SK-N-SH treated with all-trans-retinoic acid at 6 μM for 48 hours (cell line): Measurements from ENCODE around the gene RCAN1.

ENCODE experiments used
- ATAC-seq: fragments of 200-7000 bp; cut with Tn5 transposase; 3 replicates; pipeline ENCODE4 v1.9.1; 2020; ENCODE audit warnings: mild to moderate bottlenecking, moderate library complexity
- ARNTL ChIP-seq: fragments of 450-650 bp; formaldehyde crosslinking; IDR thresholded peaks from 2 replicates; pipeline ENCODE4 v1.5.0; 2020; ENCODE audit warnings: low read depth, mild to moderate bottlenecking, moderate library complexity, borderline replicate concordance
- BACH2 ChIP-seq: fragments of 250-450 bp; sonication (Bioruptor Pico); IDR thresholded peaks from 2 replicates; pipeline ENCODE4 v1.9.0; 2021; ENCODE audit warnings: mild to moderate bottlenecking, borderline replicate concordance
- CSDC2 ChIP-seq: fragments of 250-450 bp; sonication (Bioruptor Pico); IDR thresholded peaks from 2 replicates; pipeline ENCODE4 v1.5.0; 2020; ENCODE audit warnings: mild to moderate bottlenecking, moderate library complexity
- ESRRG ChIP-seq: fragments of 250-450 bp; sonication (Bioruptor Pico); IDR thresholded peaks from 2 replicates; pipeline ENCODE4 v1.6.1; 2021; ENCODE audit warnings: mild to moderate bottlenecking
- GLIS3 ChIP-seq: fragments of 250-450 bp; sonication (Bioruptor Pico); IDR thresholded peaks from 2 replicates; pipeline ENCODE4 v1.5.0; 2020; ENCODE audit warnings: mild to moderate bottlenecking, moderate library complexity
- RARB ChIP-seq: fragments of 250-450 bp; sonication (Bioruptor Pico); IDR thresholded peaks from 2 replicates; pipeline ENCODE4 v1.8.0; 2021; ENCODE audit warnings: mild to moderate bottlenecking, moderate library complexity
- SNAI2 ChIP-seq: fragments of 250-450 bp; sonication (Bioruptor Pico); IDR thresholded peaks from 2 replicates; pipeline ENCODE4 v1.5.0; 2020; ENCODE audit warnings: mild to moderate bottlenecking, moderate library complexity
- TCF4 ChIP-seq: fragments of 250-450 bp; sonication (Bioruptor Pico); IDR thresholded peaks from 2 replicates; pipeline ENCODE4 v1.8.0; 2021; ENCODE audit warnings: mild to moderate bottlenecking, moderate library complexity, borderline replicate concordance
- TOX ChIP-seq: fragments of 250-450 bp; sonication (Bioruptor Pico); IDR thresholded peaks from 2 replicates; pipeline ENCODE4 v1.8.0; 2021; ENCODE audit warnings: mild to moderate bottlenecking, moderate library complexity, borderline replicate concordance
- TSHZ2 ChIP-seq: fragments of 250-450 bp; sonication (Bioruptor Pico); IDR thresholded peaks from 2 replicates; pipeline ENCODE4 v1.5.0; 2020; ENCODE audit warnings: mild to moderate bottlenecking, moderate library complexity
- ZC3H10 ChIP-seq: fragments of 250-450 bp; sonication (Bioruptor Pico); IDR thresholded peaks from 2 replicates; pipeline ENCODE4 v1.5.1; 2021; ENCODE audit warnings: mild to moderate bottlenecking, moderate library complexity
- ZFP3 ChIP-seq: fragments of 250-450 bp; sonication (Bioruptor Pico); IDR thresholded peaks from 2 replicates; pipeline ENCODE4 v1.5.0; 2020; ENCODE audit warnings: mild to moderate bottlenecking, moderate library complexity
- ZFP30 ChIP-seq: fragments of 450-650 bp; formaldehyde crosslinking; IDR thresholded peaks from 2 replicates; pipeline ENCODE4 v1.5.0; 2022; ENCODE audit warnings: mild to moderate bottlenecking, moderate library complexity
- ZNF565 ChIP-seq: fragments of 450-650 bp; formaldehyde crosslinking; conservative IDR thresholded peaks from 2 replicates; pipeline ENCODE4 v1.5.0; 2020; ENCODE audit warnings: low read depth, mild to moderate bottlenecking, moderate library complexity
- ZNF70 ChIP-seq: fragments of 450-650 bp; formaldehyde crosslinking; IDR thresholded peaks from 2 replicates; pipeline ENCODE4 v1.5.0; 2020; ENCODE audit warnings: mild to moderate bottlenecking, moderate library complexity
- ZNF8 ChIP-seq: fragments of 450-650 bp; formaldehyde crosslinking; IDR thresholded peaks from 2 replicates; pipeline ENCODE4 v1.5.0; 2020; ENCODE audit warnings: mild to moderate bottlenecking, moderate library complexity
- TF ChIP-seq, protein P1 (sequence below): fragments of 250-450 bp; sonication (Bioruptor Pico); IDR thresholded peaks from 2 replicates; pipeline ENCODE4 v1.8.0; 2020; ENCODE audit warnings: mild to moderate bottlenecking, moderate library complexity, borderline replicate concordance
- TF ChIP-seq, protein P2 (sequence below): fragments of 250-450 bp; sonication (Bioruptor Pico); IDR thresholded peaks from 2 replicates; pipeline ENCODE4 v1.8.0; 2021; ENCODE audit warnings: low read depth, mild to moderate bottlenecking, moderate library complexity, borderline replicate concordance

The RCAN1 gene

DNA sequence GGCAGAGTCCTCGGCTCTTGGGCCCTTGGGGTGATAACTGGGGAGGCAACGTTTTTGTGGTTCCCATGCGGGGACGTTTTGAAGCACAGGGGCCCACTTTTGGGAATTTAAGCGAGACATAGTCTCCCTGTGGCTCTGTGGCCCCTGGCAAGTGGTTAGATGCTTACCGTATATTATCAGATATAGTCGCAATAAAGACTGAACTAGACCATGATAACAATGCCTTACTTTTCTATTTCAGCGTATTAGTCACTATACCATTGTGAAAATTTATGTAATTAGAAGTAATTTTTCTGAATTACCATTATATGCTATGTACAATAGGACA is 538 bp upstream of the RCAN1 start:
- ATAC-seq: peak; percentile 57
- no peak for TF ChIP-seq CSDC2 (CRISPR knock-in tag)
- TF ChIP-seq GLIS3: no peak
- no peak for TF ChIP-seq ZFP30 (CRISPR knock-in tag)
- no peak for TF ChIP-seq ZNF565
- TF ChIP-seq TOX (CRISPR knock-in tag): no peak
- TF ChIP-seq RARB (CRISPR knock-in tag): no peak

DNA sequence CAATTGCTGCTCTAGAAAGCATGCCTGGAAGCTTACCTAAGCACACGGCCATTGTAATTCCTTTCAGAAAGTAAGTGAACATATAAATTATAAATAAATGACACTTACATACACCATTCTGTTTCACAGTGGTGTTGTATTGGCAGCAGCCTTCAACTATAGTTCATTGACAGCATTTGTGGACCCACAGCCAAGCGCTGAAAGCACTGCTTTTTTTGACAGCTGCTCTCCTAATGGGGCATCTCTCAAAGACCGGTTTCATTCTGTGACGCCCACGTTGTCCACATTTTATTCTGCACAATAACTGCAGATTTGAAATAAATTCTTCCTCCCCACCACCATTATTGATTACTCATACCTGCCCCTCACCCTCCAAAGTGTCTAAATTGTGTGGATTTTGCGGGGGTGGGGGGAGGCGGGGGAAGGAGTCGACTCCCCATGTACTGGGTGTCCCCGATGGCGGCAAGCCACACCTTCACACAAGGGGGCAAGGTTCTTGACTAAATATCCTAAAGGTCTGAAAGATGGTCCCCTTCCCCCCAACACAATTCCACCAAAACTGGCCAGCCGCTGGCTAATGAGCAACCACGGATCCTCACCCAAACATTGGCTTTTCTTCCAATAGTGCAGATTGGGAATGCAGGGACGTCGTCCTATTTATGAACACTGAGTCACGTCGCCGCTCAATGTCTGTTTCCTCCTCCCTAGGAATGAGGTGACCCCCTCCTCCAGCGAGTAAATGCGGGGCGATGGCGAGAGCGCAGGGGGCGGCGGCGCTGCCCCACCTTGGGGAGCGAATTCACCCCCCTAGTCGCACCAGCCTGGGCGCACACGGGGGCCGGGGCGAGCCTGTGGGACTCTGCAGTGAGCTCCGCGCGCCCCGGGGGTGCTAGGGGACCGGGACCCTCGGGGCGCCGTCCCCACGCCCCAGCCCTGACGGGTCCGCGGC is 960 bp downstream of the RCAN1 start:
- TF ChIP-seq ARNTL (CRISPR knock-in tag): no peak
- no peak for ATAC-seq

- TF ChIP-seq ZC3H10 (CRISPR knock-in tag) (no peak), ZNF70 (no peak), SNAI2 (no peak), ZNF8 (CRISPR knock-in tag) (no peak), TCF4 (no peak), TSHZ2 (CRISPR knock-in tag) (no peak), CSDC2 (CRISPR knock-in tag) (no peak), ZNF565 (no peak), ZFP3 (CRISPR knock-in tag) (no peak), BACH2 (CRISPR knock-in tag) (no peak), ZFP30 (CRISPR knock-in tag) (no peak)
- TF ChIP-seq, protein P1, sequence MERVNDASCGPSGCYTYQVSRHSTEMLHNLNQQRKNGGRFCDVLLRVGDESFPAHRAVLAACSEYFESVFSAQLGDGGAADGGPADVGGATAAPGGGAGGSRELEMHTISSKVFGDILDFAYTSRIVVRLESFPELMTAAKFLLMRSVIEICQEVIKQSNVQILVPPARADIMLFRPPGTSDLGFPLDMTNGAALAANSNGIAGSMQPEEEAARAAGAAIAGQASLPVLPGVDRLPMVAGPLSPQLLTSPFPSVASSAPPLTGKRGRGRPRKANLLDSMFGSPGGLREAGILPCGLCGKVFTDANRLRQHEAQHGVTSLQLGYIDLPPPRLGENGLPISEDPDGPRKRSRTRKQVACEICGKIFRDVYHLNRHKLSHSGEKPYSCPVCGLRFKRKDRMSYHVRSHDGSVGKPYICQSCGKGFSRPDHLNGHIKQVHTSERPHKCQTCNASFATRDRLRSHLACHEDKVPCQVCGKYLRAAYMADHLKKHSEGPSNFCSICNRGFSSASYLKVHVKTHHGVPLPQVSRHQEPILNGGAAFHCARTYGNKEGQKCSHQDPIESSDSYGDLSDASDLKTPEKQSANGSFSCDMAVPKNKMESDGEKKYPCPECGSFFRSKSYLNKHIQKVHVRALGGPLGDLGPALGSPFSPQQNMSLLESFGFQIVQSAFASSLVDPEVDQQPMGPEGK: no peak
- TF ChIP-seq, protein P2, sequence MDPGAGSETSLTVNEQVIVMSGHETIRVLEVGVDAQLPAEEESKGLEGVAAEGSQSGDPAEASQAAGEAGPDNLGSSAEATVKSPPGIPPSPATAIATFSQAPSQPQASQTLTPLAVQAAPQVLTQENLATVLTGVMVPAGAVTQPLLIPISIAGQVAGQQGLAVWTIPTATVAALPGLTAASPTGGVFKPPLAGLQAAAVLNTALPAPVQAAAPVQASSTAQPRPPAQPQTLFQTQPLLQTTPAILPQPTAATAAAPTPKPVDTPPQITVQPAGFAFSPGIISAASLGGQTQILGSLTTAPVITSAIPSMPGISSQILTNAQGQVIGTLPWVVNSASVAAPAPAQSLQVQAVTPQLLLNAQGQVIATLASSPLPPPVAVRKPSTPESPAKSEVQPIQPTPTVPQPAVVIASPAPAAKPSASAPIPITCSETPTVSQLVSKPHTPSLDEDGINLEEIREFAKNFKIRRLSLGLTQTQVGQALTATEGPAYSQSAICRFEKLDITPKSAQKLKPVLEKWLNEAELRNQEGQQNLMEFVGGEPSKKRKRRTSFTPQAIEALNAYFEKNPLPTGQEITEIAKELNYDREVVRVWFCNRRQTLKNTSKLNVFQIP (CRISPR knock-in tag): no peak
- ATAC-seq: no peak
Measured at GRCh38 chr21:34612557-34612956, 2.4 kb downstream of the RCAN1 start.

GRCh38 chr21:34612056-34612455 is 2.9 kb downstream of the RCAN1 start:
- no peak for ATAC-seq
- TF ChIP-seq TOX (CRISPR knock-in tag): no peak
- no peak for TF ChIP-seq ZNF70

- TF ChIP-seq ESRRG (no peak), TOX (CRISPR knock-in tag) (no peak), ARNTL (CRISPR knock-in tag) (no peak), ZNF565 (no peak)
- ATAC-seq: no peak
Measured at GRCh38 chr21:34611528-34611927, 3.4 kb downstream of the RCAN1 start.

GRCh38 chr21:34609933-34610549 is 4.9 kb downstream of the RCAN1 start:
- no peak for ATAC-seq
- TF ChIP-seq RARB (CRISPR knock-in tag) (no peak), TOX (CRISPR knock-in tag) (no peak)
